HG03060 (cell line): Measurements from ENCODE around the gene KANSL3.

ENCODE experiments used
- ATAC-seq: cut with Tn5 transposase; IDR thresholded peaks from one replicate; pipeline ENCODE4 v1.9.1; 2021; ENCODE audit warnings: low read depth, moderate number of reproducible peaks; ENCODE audit not compliant: unreplicated experiment

The KANSL3 gene

DNA sequence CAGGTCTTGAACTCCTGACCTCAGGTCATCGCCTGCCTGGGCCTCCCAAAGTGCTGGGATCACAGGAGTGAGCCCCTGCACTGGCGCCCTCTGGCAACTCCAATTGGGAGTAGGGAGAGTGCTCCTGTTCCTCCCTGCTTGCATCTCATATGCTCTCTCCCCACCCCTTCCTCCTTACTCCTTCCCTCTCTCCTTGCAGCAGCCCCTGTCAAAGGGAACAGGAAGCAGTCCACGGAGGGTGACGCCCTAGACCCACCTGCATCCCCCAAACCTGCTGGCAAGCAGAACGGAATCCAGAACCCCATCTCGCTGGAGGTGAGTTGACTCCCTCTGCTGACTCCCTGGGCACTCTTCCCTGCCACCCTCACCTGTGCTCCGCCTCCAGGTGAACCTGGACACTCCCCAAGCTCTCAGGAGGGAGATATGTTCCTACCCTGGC is 90.9 kb downstream of the KANSL3 start:
- no peak for ATAC-seq

DNA sequence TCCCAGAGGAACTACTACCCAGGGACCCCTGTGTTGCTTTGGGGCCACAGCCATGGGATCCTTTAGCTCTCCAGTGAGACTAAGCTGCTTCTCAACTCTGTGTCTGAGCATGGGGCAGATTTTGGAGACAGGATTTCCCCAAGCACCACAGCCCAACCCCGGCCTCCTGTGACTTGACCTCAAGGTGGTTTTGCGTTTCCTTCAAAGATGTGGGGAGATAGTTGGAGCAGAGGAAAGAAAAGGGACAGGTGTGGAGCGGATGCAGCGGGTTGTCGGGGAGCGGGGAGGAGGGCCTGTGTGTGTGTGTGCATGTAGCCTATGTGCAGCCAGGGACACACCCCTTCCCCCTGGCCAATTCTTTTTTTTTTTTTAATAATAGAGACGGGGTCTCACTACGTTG is 91.3 kb downstream of the KANSL3 start:
- no peak for ATAC-seq

DNA sequence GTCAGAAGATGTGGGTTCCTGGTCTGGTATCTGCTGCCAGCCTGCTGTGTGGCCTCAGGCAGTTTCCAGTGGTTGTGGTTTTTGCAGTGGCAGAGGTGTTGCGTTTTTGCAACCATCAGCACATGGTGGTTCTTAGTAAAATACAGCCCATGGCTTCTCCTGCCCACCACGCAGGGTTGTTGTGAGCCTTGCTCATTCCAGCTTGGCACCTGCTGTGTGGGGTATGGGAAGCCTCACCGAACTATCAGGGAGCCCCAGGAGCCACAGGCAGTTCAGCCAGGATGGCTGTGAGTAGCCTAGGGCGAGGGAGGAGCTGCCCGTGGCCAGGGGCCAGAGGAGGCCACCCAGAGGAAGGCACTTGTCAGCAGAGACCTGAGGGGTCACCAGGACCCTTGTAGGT is 91.8 kb downstream of the KANSL3 start:
- ATAC-seq, result no peak
